ENCODE data around the gene NKAIN4. TPM values are rescaled to one million over a fixed set of nuclear protein-coding genes. Genes with fewer than 3 reads are reported as not detected.
A peak's percentile ranks its signal among the peaks of the same experiment; 100 is the strongest.
"Not testable (repeated sequence)": the region's sequence is repeated elsewhere in the genome, so short reads cannot be mapped to it uniquely, and the experiment has no call there.

The NKAIN4 gene
- total RNA-seq, 1 donor from 2014 or later = not detected

- TF ChIP-seq, protein P1, sequence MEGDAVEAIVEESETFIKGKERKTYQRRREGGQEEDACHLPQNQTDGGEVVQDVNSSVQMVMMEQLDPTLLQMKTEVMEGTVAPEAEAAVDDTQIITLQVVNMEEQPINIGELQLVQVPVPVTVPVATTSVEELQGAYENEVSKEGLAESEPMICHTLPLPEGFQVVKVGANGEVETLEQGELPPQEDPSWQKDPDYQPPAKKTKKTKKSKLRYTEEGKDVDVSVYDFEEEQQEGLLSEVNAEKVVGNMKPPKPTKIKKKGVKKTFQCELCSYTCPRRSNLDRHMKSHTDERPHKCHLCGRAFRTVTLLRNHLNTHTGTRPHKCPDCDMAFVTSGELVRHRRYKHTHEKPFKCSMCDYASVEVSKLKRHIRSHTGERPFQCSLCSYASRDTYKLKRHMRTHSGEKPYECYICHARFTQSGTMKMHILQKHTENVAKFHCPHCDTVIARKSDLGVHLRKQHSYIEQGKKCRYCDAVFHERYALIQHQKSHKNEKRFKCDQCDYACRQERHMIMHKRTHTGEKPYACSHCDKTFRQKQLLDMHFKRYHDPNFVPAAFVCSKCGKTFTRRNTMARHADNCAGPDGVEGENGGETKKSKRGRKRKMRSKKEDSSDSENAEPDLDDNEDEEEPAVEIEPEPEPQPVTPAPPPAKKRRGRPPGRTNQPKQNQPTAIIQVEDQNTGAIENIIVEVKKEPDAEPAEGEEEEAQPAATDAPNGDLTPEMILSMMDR (IDR thresholded peaks at IDR 0.05) = no peak
- Mint-ChIP-seq H3K27me3 (peaks cover 17% of the 10 kb centered on the region), H3K36me3 (ENCODE audit: low read depth) (no peaks in the 10 kb centered on the region), H3K4me3 (no peak overlapping the region), H3K9me3 (no peaks in the 10 kb centered on the region), H3K4me1 (no peaks in the 10 kb centered on the region), H3K27ac (no peak overlapping the region)
- ChIA-PET POLR2A (interaction anchor here (0.8 kb wide), 1 partner anchor 10 kb away, joined by 3 read pairs; no protein-coding TSS in a partner anchor), CTCF (interaction anchor here (0.6 to 3.0 kb wide), 9 partner anchors 8 to 165 kb away, joined by 3 to 10 read pairs (median 5); partner anchors contain the start of gene BIRC7)
- DNase-seq (no peak), ATAC-seq (ENCODE audit: low read depth) (no peak)
- intact Hi-C loops (cut with micrococcal nuclease) = loop anchor here (5.0 kb wide), 1 partner anchor 748 kb away; no protein-coding TSS in a partner anchor
Observed at GRCh38 chr20:63224412-63225081, 29.7 kb downstream of the NKAIN4 start.

GRCh38 chr20:63223826-63224207 is 30.4 kb downstream of the NKAIN4 start:
- H3K4me1 Mint-ChIP-seq = no peaks in the 10 kb centered on the region
- H3K9me3 Mint-ChIP-seq = no peaks in the 10 kb centered on the region
- DNase-seq (no peak), ATAC-seq (ENCODE audit: low read depth) (no peak)
- intact Hi-C loops (cut with micrococcal nuclease) = loop anchor here (1.0 to 5.0 kb wide), 2 partner anchors 67 to 748 kb away; no protein-coding TSS in a partner anchor
- peaks cover 11% of the 10 kb centered on the region for H3K27me3 Mint-ChIP-seq
- ChIA-PET POLR2A (interaction anchor here (0.8 kb wide), 1 partner anchor 9 kb away, joined by 3 read pairs; no protein-coding TSS in a partner anchor), CTCF (interaction anchor here (0.9 to 3.0 kb wide), 18 partner anchors 9 to 750 kb away, joined by 3 to 10 read pairs (median 5); partner anchors contain the start of gene BIRC7)
- H3K36me3 Mint-ChIP-seq (ENCODE audit: low read depth) = no peaks in the 10 kb centered on the region
- no peak overlapping the region for H3K4me3 Mint-ChIP-seq
- TF ChIP-seq, protein P1 (IDR thresholded peaks at IDR 0.05) = no peak
- no peak overlapping the region for H3K27ac Mint-ChIP-seq

DNA sequence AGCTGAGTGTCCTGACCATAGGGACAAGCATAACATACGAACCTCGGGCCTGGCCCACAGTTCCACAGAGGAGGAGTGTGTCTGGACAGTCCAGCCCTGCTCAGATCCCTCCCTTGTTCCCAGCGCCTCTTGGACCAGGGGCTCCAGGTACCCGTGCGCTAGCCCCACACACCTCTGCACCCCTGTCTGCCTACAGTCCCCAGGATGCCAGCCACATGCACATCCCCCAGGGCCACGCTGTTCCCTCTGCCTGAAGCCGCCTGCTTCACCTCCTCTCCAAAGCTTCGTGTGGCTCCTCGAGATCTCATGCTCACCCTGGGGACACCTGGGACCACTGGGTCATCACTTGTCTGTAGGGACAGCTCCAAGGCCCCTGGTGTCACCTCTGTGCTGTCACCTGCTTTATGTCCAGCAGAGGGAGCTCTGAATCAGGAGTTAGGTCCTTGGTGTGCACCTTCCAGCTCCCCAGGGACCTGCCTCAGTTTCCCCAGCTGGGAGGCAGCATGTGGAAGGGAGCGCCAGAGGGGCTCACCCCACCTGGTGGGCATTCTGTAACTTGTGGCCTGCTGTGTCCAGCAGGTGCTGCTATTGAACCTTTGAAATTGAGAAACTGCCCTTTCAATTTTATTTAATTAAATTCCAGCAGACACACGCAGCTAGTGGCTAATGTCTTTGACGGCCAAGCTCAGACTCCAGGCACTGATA is 31.0 kb downstream of the NKAIN4 start:
- intact Hi-C loops (cut with micrococcal nuclease) = loop anchor here (1.0 to 5.0 kb wide), 2 partner anchors 68 to 749 kb away; no protein-coding TSS in a partner anchor
- peaks cover 11% of the 10 kb centered on the region for H3K27me3 Mint-ChIP-seq
- POLR2A ChIA-PET = no interaction called here
- DNase-seq = no peak
- TF ChIP-seq, protein P1 (IDR thresholded peaks at IDR 0.05) = peak; percentile 42
- no peak overlapping the region for H3K27ac Mint-ChIP-seq
- CTCF ChIA-PET = interaction anchor here (0.7 to 3.0 kb wide), 18 partner anchors 9 to 750 kb away, joined by 3 to 10 read pairs (median 4); partner anchors contain the start of gene BIRC7
- H3K4me1 Mint-ChIP-seq = no peaks in the 10 kb centered on the region
- H3K36me3 Mint-ChIP-seq (ENCODE audit: low read depth) = no peaks in the 10 kb centered on the region
- no peaks in the 10 kb centered on the region for H3K9me3 Mint-ChIP-seq
- peak; percentile 65 for ATAC-seq (ENCODE audit: low read depth)
- no peak overlapping the region for H3K4me3 Mint-ChIP-seq

- ATAC-seq (ENCODE audit: low read depth) (no peak), DNase-seq (no peak)
- Mint-ChIP-seq H3K27me3 (peaks cover 11% of the 10 kb centered on the region), H3K9me3 (no peaks in the 10 kb centered on the region), H3K4me3 (no peak overlapping the region), H3K27ac (no peak overlapping the region), H3K36me3 (ENCODE audit: low read depth) (no peaks in the 10 kb centered on the region), H3K4me1 (no peaks in the 10 kb centered on the region)
- TF ChIP-seq, protein P1 (IDR thresholded peaks at IDR 0.05) = no peak
- intact Hi-C loops (cut with micrococcal nuclease) = loop anchor here (5.0 kb wide), 1 partner anchor 750 kb away; no protein-coding TSS in a partner anchor
- POLR2A ChIA-PET = no interaction called here
- CTCF ChIA-PET = interaction anchor here (1.1 to 2.0 kb wide), 5 partner anchors 13 to 155 kb away, joined by 3 to 8 read pairs (median 5); partner anchors contain the start of gene BIRC7
Observed at GRCh38 chr20:63222541-63222940, 31.7 kb downstream of the NKAIN4 start.

DNA sequence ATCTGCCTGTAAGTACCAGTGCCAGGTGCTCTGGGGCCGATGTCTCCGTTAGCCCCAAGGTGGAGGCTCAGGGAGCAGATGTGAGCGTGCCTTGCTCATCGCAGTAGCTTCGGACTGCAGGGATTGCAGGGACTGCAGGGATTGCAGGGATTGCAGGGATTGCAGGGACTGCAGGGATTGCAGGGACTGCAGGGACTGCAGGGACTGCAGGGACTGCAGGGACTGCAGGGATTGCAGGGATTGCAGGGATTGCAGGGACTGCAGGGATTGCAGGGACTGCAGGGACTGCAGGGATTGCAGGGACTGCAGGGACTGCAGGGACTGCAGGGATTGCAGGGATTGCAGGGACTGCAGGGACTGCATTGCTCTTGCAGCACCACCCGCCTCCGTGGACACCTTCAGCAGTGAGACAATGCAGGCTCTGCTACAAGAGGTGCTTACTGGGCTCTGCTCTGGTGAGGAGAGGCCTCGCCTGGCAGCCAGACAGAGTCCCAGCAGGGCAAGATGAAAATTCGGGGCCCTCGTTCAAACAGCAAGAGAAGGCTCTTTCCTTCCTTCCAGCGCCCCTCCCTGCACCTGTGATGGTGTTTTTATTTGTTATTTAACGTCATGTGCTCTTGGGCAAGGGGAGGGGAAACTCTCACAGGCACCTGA is 32.7 kb downstream of the NKAIN4 start:
- H3K9me3 Mint-ChIP-seq; POLR2A ChIA-PET; H3K36me3 Mint-ChIP-seq (ENCODE audit: low read depth); H3K4me3 Mint-ChIP-seq; H3K27me3 Mint-ChIP-seq; H3K27ac Mint-ChIP-seq; ATAC-seq (ENCODE audit: low read depth); DNase-seq; H3K4me1 Mint-ChIP-seq; CTCF ChIA-PET: not testable (repeated sequence)
- intact Hi-C loops (cut with micrococcal nuclease) = loop anchor here (5.0 kb wide), 1 partner anchor 751 kb away; no protein-coding TSS in a partner anchor

All from activated B cell treated with CpG ODN at 0.5 μM for 24 hours (primary cell).